ENCODE data around the gene SDF4. TPM values are rescaled to one million over a fixed set of nuclear protein-coding genes. Genes with fewer than 3 reads are reported as not detected.

SDF4 gene
- total RNA-seq, 3 donors from 2014 or later = 58.0 to 111 (median 79.3) TPM

- intact Hi-C loops (cut with DNase I; ENCODE audit: low total_unique reads) = no loop called here
These were observed 12.5 kb downstream of the SDF4 start for GRCh38 chr1:1219341-1219740.

DNA sequence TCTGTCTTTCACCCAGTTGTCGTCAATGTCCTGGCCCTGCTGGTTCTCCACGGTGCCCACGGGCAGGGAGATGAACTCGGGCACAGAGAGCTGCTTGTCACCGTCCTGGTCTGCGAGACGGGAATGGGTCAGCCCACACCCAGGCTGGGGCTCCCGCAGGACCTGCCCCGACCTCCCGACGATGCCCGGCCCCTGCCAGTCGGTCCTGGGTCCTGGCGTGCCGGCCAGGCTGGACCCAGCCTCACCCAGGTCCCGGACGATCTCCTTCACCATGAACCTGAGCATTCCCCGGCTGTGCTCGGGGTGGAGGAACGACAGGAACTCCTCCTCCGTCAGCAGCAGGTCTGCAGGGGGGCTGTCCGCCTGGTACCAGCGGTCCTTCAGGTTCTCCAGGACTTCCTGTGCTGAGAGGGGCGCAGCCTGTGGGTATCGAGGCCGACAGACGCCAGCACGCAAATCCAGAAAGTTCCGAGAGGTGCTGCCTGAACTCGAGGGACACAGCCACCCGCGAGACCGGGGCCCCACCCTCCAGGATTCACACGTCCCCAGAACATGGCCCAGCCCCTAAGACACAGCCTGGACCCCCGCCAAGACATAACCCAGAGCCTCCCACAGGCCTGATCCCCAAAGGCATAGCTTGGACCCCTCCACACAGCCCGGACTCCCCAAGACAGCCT lies 13.1 kb downstream of the SDF4 start:
- Histone ChIP-seq H3K27ac (no peak overlapping the region), H3K36me3 (peaks cover 5% of the 10 kb centered on the region), H3K9me3 (no peaks in the 10 kb centered on the region), H3K27me3 (no peaks in the 10 kb centered on the region), H3K4me3 (no peak overlapping the region), H3K4me1 (no peaks in the 10 kb centered on the region)
- TF ChIP-seq, protein P1, sequence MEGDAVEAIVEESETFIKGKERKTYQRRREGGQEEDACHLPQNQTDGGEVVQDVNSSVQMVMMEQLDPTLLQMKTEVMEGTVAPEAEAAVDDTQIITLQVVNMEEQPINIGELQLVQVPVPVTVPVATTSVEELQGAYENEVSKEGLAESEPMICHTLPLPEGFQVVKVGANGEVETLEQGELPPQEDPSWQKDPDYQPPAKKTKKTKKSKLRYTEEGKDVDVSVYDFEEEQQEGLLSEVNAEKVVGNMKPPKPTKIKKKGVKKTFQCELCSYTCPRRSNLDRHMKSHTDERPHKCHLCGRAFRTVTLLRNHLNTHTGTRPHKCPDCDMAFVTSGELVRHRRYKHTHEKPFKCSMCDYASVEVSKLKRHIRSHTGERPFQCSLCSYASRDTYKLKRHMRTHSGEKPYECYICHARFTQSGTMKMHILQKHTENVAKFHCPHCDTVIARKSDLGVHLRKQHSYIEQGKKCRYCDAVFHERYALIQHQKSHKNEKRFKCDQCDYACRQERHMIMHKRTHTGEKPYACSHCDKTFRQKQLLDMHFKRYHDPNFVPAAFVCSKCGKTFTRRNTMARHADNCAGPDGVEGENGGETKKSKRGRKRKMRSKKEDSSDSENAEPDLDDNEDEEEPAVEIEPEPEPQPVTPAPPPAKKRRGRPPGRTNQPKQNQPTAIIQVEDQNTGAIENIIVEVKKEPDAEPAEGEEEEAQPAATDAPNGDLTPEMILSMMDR (IDR thresholded peaks at IDR 0.05) = no peak
- TF ChIP-seq POLR2AphosphoS5 (IDR thresholded peaks at IDR 0.05) (no peak), POLR2A (IDR thresholded peaks at IDR 0.05) (no peak)
- no peak for DNase-seq (ENCODE audit: low spot score in 2 of 2)
- intact Hi-C loops (cut with DNase I; ENCODE audit: low total_unique reads) = no loop called here

More at GRCh38 chr1:1219341-1219740, 12.5 kb downstream of the SDF4 start:
- TF ChIP-seq POLR2AphosphoS5 (IDR thresholded peaks at IDR 0.05) (no peak), POLR2A (IDR thresholded peaks at IDR 0.05) (no peak)
- TF ChIP-seq, protein P1 (IDR thresholded peaks at IDR 0.05) = no peak
- no peak for DNase-seq (ENCODE audit: low spot score in 2 of 2)
- Histone ChIP-seq H3K27me3 (no peaks in the 10 kb centered on the region), H3K27ac (no peak overlapping the region), H3K36me3 (peaks cover 5% of the 10 kb centered on the region), H3K4me1 (no peaks in the 10 kb centered on the region), H3K9me3 (no peaks in the 10 kb centered on the region), H3K4me3 (no peak overlapping the region)

- intact Hi-C loops (cut with DNase I; ENCODE audit: low total_unique reads) = no loop called here
- peak overlapping the region in 1 of 2 donors; percentile 48 for H3K27ac ChIP-seq
- H3K9me3 ChIP-seq = no peaks in the 10 kb centered on the region
- H3K4me1 ChIP-seq = no peaks in the 10 kb centered on the region
- no peak overlapping the region for H3K4me3 ChIP-seq
- no peak for DNase-seq (ENCODE audit: low spot score in 2 of 2)
- peaks cover 5% of the 10 kb centered on the region for H3K36me3 ChIP-seq
- no peak for TF ChIP-seq POLR2A (IDR thresholded peaks at IDR 0.05)
- TF ChIP-seq POLR2AphosphoS5 (IDR thresholded peaks at IDR 0.05) = no peak
- TF ChIP-seq, protein P1 (IDR thresholded peaks at IDR 0.05) = no peak
- no peaks in the 10 kb centered on the region for H3K27me3 ChIP-seq
These were observed 13.9 kb downstream of the SDF4 start for GRCh38 chr1:1217621-1218523.

- Histone ChIP-seq H3K27ac (peak overlapping the region in 1 of 2 donors; percentile 52), H3K36me3 (peaks cover 5% of the 10 kb centered on the region), H3K4me1 (no peaks in the 10 kb centered on the region), H3K27me3 (no peaks in the 10 kb centered on the region), H3K4me3 (no peak overlapping the region), H3K9me3 (no peaks in the 10 kb centered on the region)
- TF ChIP-seq, protein P1 (IDR thresholded peaks at IDR 0.05) = no peak
- TF ChIP-seq POLR2AphosphoS5 (IDR thresholded peaks at IDR 0.05) (no peak), POLR2A (IDR thresholded peaks at IDR 0.05) (no peak)
- intact Hi-C loops (cut with DNase I; ENCODE audit: low total_unique reads) = no loop called here
- DNase-seq (ENCODE audit: low spot score in 2 of 2) = no peak
These were observed 14.8 kb downstream of the SDF4 start for GRCh38 chr1:1216770-1217620.
